WTC11 (cell line): Measurements from ENCODE around the gene PGM2. TPM values are rescaled to one million over a fixed set of nuclear protein-coding genes. Genes with fewer than 3 reads are reported as not detected.

ENCODE experiments used
- ATAC-seq: fragments of 200-7000 bp; cut with Tn5 transposase; 2 replicates; pipeline ENCODE4 v1.10.0; 2021; ENCODE audit warnings: mild to moderate bottlenecking, moderate library complexity
- CTCF ChIA-PET: fragments of 300-600 bp; sonication (Branson Sonifier 250); formaldehyde crosslinking; loops from one replicate; lab custom pipeline; 2021; ENCODE audit warnings: antibody characterized with exemption; lab: Charles Lee
- POLR2A ChIA-PET: fragments of 350-600 bp; sonication (Branson Sonifier 250); formaldehyde crosslinking; loops from one replicate; lab custom pipeline; 2021; ENCODE audit warnings: antibody characterized with exemption; lab: Charles Lee
- DNase-seq: peaks from one replicate; pipeline ENCODE4 v3.0.0; 2021; ENCODE audit warnings: low spot score
- H3K27ac Mint-ChIP-seq: 2 replicates; pipeline ENCODE4 v1.8.0; 2021; ENCODE audit warnings: mixed read lengths
- H3K27me3 Mint-ChIP-seq: 2 replicates; pipeline ENCODE4 v1.8.0; 2021; ENCODE audit warnings: low read depth, mild to moderate bottlenecking, moderate library complexity, mixed read lengths
- H3K36me3 Mint-ChIP-seq: 2 replicates; pipeline ENCODE4 v1.8.0; 2021; ENCODE audit warnings: mixed read lengths
- H3K4me1 Mint-ChIP-seq: 2 replicates; pipeline ENCODE4 v1.8.0; 2022; ENCODE audit warnings: mixed read lengths
- H3K4me3 Mint-ChIP-seq: 2 replicates; pipeline ENCODE4 v1.8.0; 2021; ENCODE audit warnings: mild to moderate bottlenecking, moderate library complexity, mixed read lengths
- H3K9me3 Mint-ChIP-seq: 2 replicates; pipeline ENCODE4 v1.8.0; 2021; ENCODE audit warnings: mixed read lengths
- FOXK1 ChIP-seq: sonication (generic); formaldehyde crosslinking; IDR thresholded peaks from 2 replicates; pipeline ENCODE4 v1.8.0; 2022; ENCODE audit warnings: mild to moderate bottlenecking, moderate library complexity, missing genetic modification reagents
- GRHL2 ChIP-seq: fragments of 250-450 bp; sonication (Bioruptor Pico); IDR thresholded peaks from 2 replicates; pipeline ENCODE4 v1.8.0; 2022; ENCODE audit warnings: mild to moderate bottlenecking, moderate library complexity; ENCODE audit not compliant: insufficient replicate concordance, severe bottlenecking
- IRF2 ChIP-seq: sonication (generic); formaldehyde crosslinking; IDR thresholded peaks from 2 replicates; pipeline ENCODE4 v1.8.0; 2022; ENCODE audit warnings: low read depth, missing genetic modification reagents, borderline replicate concordance
- JUN ChIP-seq: sonication (generic); formaldehyde crosslinking; IDR thresholded peaks from 2 replicates; pipeline ENCODE4 v1.8.0; 2023; ENCODE audit warnings: mild to moderate bottlenecking, missing genetic modification reagents
- MYBL2 ChIP-seq: sonication (generic); formaldehyde crosslinking; IDR thresholded peaks from 2 replicates; pipeline ENCODE4 v1.8.1; 2023; ENCODE audit warnings: mild to moderate bottlenecking, moderate library complexity, missing genetic modification reagents
- NFATC4 ChIP-seq: fragments of 250-450 bp; sonication (Bioruptor Pico); IDR thresholded peaks from 2 replicates; pipeline ENCODE4 v1.9.0; 2021; ENCODE audit warnings: mild to moderate bottlenecking
- NR3C1 ChIP-seq: sonication (generic); formaldehyde crosslinking; conservative IDR thresholded peaks from 2 replicates; pipeline ENCODE4 v1.8.1; 2023; ENCODE audit warnings: low read depth, mild to moderate bottlenecking, missing genetic modification reagents
- RORB ChIP-seq: fragments of 250-450 bp; sonication (Bioruptor Pico); IDR thresholded peaks from 2 replicates; pipeline ENCODE4 v1.9.0; 2021; ENCODE audit warnings: mild to moderate bottlenecking
- ZBTB43 ChIP-seq: sonication (generic); formaldehyde crosslinking; IDR thresholded peaks from 2 replicates; pipeline ENCODE4 v1.8.1; 2023; ENCODE audit warnings: mild to moderate bottlenecking, missing genetic modification reagents
- ZNF138 ChIP-seq: sonication (generic); formaldehyde crosslinking; conservative IDR thresholded peaks from 2 replicates; pipeline ENCODE4 v1.8.1; 2022; ENCODE audit warnings: mild to moderate bottlenecking, moderate library complexity, missing genetic modification reagents
- ZNF219 ChIP-seq: sonication (generic); formaldehyde crosslinking; IDR thresholded peaks from 2 replicates; pipeline ENCODE4 v1.8.0; 2023; ENCODE audit warnings: missing genetic modification reagents, mild to moderate bottlenecking, borderline replicate concordance
- ZNF232 ChIP-seq: sonication (generic); formaldehyde crosslinking; IDR thresholded peaks from 2 replicates; pipeline ENCODE4 v1.8.0; 2022; ENCODE audit warnings: mild to moderate bottlenecking, missing genetic modification reagents
- ZNF317 ChIP-seq: sonication (generic); formaldehyde crosslinking; IDR thresholded peaks from 2 replicates; pipeline ENCODE4 v1.8.1; 2023; ENCODE audit warnings: low read depth, mild to moderate bottlenecking, moderate library complexity, missing genetic modification reagents, borderline replicate concordance
- ZNF396 ChIP-seq: fragments of 250-450 bp; sonication (Bioruptor Pico); IDR thresholded peaks from 2 replicates; pipeline ENCODE4 v1.8.0; 2021; ENCODE audit warnings: mild to moderate bottlenecking, moderate library complexity, borderline replicate concordance
- ZNF423 ChIP-seq: fragments of 250-450 bp; sonication (Bioruptor Pico); IDR thresholded peaks from 2 replicates; pipeline ENCODE4 v2.1.2; 2022; ENCODE audit warnings: mild to moderate bottlenecking, moderate library complexity
- ZNF532 ChIP-seq: fragments of 250-450 bp; sonication (Bioruptor Pico); IDR thresholded peaks from 2 replicates; pipeline ENCODE4 v1.9.0; 2021; ENCODE audit warnings: mild to moderate bottlenecking, borderline replicate concordance
- total RNA-seq: library from RNA; stranded (reverse); gene quantifications from 3 replicates; pipeline ENCODE4 v1.2.3, GENCODE V29; 2021
- TF ChIP-seq, protein P1 (sequence below): sonication (generic); formaldehyde crosslinking; IDR thresholded peaks from 2 replicates; pipeline ENCODE4 v1.8.0; 2022; ENCODE audit warnings: mild to moderate bottlenecking, missing genetic modification reagents
- TF ChIP-seq, protein P2 (sequence below): sonication (generic); formaldehyde crosslinking; IDR thresholded peaks from 2 replicates; pipeline ENCODE4 v1.8.1; 2023; ENCODE audit warnings: mild to moderate bottlenecking, missing genetic modification reagents, moderate library complexity
- TF ChIP-seq, protein P3 (sequence below): sonication (generic); formaldehyde crosslinking; IDR thresholded peaks from 2 replicates; pipeline ENCODE4 v1.8.0; 2022; ENCODE audit warnings: mild to moderate bottlenecking, missing genetic modification reagents
- TF ChIP-seq, protein P4 (sequence below): sonication (generic); formaldehyde crosslinking; IDR thresholded peaks from 2 replicates; pipeline ENCODE4 v1.8.0; 2023; ENCODE audit warnings: missing genetic modification reagents
- TF ChIP-seq, protein P5 (sequence below): sonication (generic); formaldehyde crosslinking; conservative IDR thresholded peaks from 2 replicates; pipeline ENCODE4 v1.8.1; 2022; ENCODE audit warnings: mild to moderate bottlenecking, missing genetic modification reagents

The PGM2 gene
- total RNA-seq, 1 experiment from 2014 or later: 31.4 TPM

DNA sequence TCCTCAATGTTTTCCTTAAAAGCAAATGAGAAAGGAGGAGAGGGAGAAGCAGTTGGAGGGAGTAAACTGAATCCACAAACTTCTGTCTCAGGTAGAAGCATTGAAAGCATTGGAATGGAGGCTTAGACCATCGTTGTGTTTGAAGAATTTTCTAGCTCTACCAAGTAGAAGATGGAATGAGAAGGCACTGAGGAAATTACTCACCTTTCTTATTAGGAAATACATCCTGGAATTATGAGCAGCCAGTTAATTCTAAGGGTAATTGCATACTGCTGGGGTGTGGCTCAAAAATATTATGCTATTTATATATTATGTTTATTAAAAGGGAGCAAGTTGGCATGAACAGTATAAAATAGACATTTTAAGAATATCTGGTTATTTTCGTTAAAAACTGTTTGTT, 12.9 kb downstream of the PGM2 start:
- POLR2A ChIA-PET: no interaction called here
- DNase-seq (no peak), ATAC-seq (no peak)
- no peaks in the 10 kb centered on the region for H3K4me1 Mint-ChIP-seq
- TF ChIP-seq FOXK1 (CRISPR knock-in tag) (no peak), ZNF317 (CRISPR knock-in tag) (no peak), NFATC4 (CRISPR knock-in tag) (no peak), ZNF232 (CRISPR knock-in tag) (no peak), ZNF532 (CRISPR knock-in tag) (no peak), ZNF396 (CRISPR knock-in tag) (no peak), IRF2 (no peak), JUN (CRISPR knock-in tag) (no peak), MYBL2 (CRISPR knock-in tag) (no peak), ZNF423 (CRISPR knock-in tag) (no peak)
- TF ChIP-seq, protein P1, sequence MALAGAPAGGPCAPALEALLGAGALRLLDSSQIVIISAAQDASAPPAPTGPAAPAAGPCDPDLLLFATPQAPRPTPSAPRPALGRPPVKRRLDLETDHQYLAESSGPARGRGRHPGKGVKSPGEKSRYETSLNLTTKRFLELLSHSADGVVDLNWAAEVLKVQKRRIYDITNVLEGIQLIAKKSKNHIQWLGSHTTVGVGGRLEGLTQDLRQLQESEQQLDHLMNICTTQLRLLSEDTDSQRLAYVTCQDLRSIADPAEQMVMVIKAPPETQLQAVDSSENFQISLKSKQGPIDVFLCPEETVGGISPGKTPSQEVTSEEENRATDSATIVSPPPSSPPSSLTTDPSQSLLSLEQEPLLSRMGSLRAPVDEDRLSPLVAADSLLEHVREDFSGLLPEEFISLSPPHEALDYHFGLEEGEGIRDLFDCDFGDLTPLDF (CRISPR knock-in tag): no peak
- TF ChIP-seq, protein P2, sequence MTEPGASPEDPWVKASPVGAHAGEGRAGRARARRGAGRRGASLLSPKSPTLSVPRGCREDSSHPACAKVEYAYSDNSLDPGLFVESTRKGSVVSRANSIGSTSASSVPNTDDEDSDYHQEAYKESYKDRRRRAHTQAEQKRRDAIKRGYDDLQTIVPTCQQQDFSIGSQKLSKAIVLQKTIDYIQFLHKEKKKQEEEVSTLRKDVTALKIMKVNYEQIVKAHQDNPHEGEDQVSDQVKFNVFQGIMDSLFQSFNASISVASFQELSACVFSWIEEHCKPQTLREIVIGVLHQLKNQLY (CRISPR knock-in tag): no peak
- TF ChIP-seq, protein P3, sequence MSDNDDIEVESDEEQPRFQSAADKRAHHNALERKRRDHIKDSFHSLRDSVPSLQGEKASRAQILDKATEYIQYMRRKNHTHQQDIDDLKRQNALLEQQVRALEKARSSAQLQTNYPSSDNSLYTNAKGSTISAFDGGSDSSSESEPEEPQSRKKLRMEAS (CRISPR knock-in tag): no peak
- TF ChIP-seq, protein P4, sequence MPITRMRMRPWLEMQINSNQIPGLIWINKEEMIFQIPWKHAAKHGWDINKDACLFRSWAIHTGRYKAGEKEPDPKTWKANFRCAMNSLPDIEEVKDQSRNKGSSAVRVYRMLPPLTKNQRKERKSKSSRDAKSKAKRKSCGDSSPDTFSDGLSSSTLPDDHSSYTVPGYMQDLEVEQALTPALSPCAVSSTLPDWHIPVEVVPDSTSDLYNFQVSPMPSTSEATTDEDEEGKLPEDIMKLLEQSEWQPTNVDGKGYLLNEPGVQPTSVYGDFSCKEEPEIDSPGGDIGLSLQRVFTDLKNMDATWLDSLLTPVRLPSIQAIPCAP (CRISPR knock-in tag): no peak
- no peak overlapping the region for H3K4me3 Mint-ChIP-seq
- no peaks in the 10 kb centered on the region for H3K27me3 Mint-ChIP-seq
- H3K36me3 Mint-ChIP-seq: peaks cover 34% of the 10 kb centered on the region
- H3K27ac Mint-ChIP-seq: no peak overlapping the region
- no peaks in the 10 kb centered on the region for H3K9me3 Mint-ChIP-seq
- CTCF ChIA-PET: no interaction called here

DNA sequence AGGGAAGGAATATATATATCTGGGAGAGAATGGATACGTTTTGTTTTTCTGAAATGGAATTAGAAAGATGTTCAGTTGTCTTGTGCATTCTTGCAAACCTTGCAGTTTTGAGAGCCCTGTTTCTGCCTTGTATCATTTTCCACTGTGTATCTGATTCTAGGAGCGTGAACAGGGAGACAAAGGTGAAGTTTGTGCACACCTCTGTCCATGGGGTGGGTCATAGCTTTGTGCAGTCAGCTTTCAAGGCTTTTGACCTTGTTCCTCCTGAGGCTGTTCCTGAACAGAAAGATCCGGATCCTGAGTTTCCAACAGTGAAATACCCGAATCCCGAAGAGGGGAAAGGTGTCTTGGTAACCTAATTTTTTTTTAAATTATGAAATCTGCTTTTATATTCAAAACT, 17.7 kb downstream of the PGM2 start:
- H3K36me3 Mint-ChIP-seq: peaks cover 38% of the 10 kb centered on the region
- TF ChIP-seq ZBTB43 (CRISPR knock-in tag): no peak
- TF ChIP-seq, protein P5, sequence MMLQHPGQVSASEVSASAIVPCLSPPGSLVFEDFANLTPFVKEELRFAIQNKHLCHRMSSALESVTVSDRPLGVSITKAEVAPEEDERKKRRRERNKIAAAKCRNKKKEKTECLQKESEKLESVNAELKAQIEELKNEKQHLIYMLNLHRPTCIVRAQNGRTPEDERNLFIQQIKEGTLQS (CRISPR knock-in tag): no peak
- no peak for TF ChIP-seq ZNF219 (CRISPR knock-in tag)
- no peak for TF ChIP-seq RORB (CRISPR knock-in tag)
- no peak for TF ChIP-seq NR3C1
- no peak for TF ChIP-seq GRHL2 (CRISPR knock-in tag)
- TF ChIP-seq ZNF138 (CRISPR knock-in tag): no peak
- ChIA-PET POLR2A (no interaction called here), CTCF (no interaction called here)
- H3K27ac Mint-ChIP-seq: no peak overlapping the region
- no peaks in the 10 kb centered on the region for H3K4me1 Mint-ChIP-seq
- ATAC-seq (no peak), DNase-seq (no peak)
- no peaks in the 10 kb centered on the region for H3K9me3 Mint-ChIP-seq
- no peaks in the 10 kb centered on the region for H3K27me3 Mint-ChIP-seq
- no peak overlapping the region for H3K4me3 Mint-ChIP-seq
